CD14-positive monocyte (primary cell): ENCODE data around the gene CNPY2. TPM values are rescaled to one million over a fixed set of nuclear protein-coding genes. Genes with fewer than 3 reads are reported as not detected.

Experiments
- DNase-seq, 3 donors: peaks; one replicate each; pipeline ENCODE4 v3.0.0-alpha.2; 2011 to 2022
- H2AFZ ChIP-seq: 2 replicates; pipeline ENCODE4 v1.6.0; 2012; ENCODE audit warnings: mild to moderate bottlenecking, low read depth, low read length, inconsistent platforms; ENCODE audit not compliant: insufficient read depth, poor library complexity, severe bottlenecking
- H3K27ac ChIP-seq, 2 donors: 1 replicate in 1 of 2; 2 replicates in 1 of 2; pipeline ENCODE4 v1.5.1; 2012 to 2013; ENCODE audit warnings: low read length in 2 of 2, control low read depth in 1 of 2, inconsistent platforms in 1 of 2, low read depth in 1 of 2, mild to moderate bottlenecking in 1 of 2
- H3K27me3 ChIP-seq, 2 donors: one replicate each; pipeline versions ENCODE4 v1.6.0 to v1.6.1; 2011 to 2013; ENCODE audit warnings: low read length in 2 of 2; ENCODE audit not compliant: control insufficient read depth in 2 of 2, insufficient read depth in 2 of 2
- H3K36me3 ChIP-seq, 2 donors: replicated peaks in 1 of 2; 1 replicate in 1 of 2; 2 replicates in 1 of 2; pipeline versions ENCODE4 v1.5.1 to v1.6.1; 2012 to 2013; ENCODE audit warnings: low read length in 2 of 2, control low read depth in 1 of 2, inconsistent platforms in 1 of 2, mild to moderate bottlenecking in 1 of 2; ENCODE audit not compliant: insufficient read depth in 2 of 2, control insufficient read depth in 1 of 2
- H3K4me1 ChIP-seq, 2 donors: 1 replicate in 1 of 2; 2 replicates in 1 of 2; pipeline versions ENCODE4 v1.5.1 to v1.6.1; 2012 to 2013; ENCODE audit warnings: low read length in 2 of 2, control low read depth in 1 of 2, inconsistent platforms in 1 of 2, mild to moderate bottlenecking in 1 of 2, moderate library complexity in 1 of 2; ENCODE audit not compliant: insufficient read depth in 2 of 2, control insufficient read depth in 1 of 2
- H3K4me2 ChIP-seq: replicated peaks from 2 replicates; pipeline ENCODE3; 2012; ENCODE audit warnings: low read length, moderate library complexity, mild to moderate bottlenecking; ENCODE audit not compliant: poor library complexity, severe bottlenecking; ENCODE audit errors: extremely low read depth
- H3K4me3 ChIP-seq, 3 experiments: fragments of 200-600 bp in 1 of 3; sonication (generic) in 1 of 3; replicated peaks in 1 of 3; 1 replicate in 2 of 3; 2 replicates in 1 of 3; pipeline ENCODE4 v1.5.1; 2011 to 2013; ENCODE audit warnings: low read length in 3 of 3, mild to moderate bottlenecking in 3 of 3, control low read depth in 2 of 3, low read depth in 2 of 3, inconsistent platforms in 1 of 3, moderate library complexity in 1 of 3
- H3K79me2 ChIP-seq: 2 replicates; pipeline ENCODE4 v1.6.0; 2012; ENCODE audit warnings: mild to moderate bottlenecking, control low read depth, inconsistent platforms, low read length, moderate library complexity; ENCODE audit not compliant: insufficient read depth
- H3K9ac ChIP-seq: 2 replicates; pipeline ENCODE4 v1.6.0; 2017; ENCODE audit warnings: low read length, mild to moderate bottlenecking; ENCODE audit not compliant: insufficient read depth, poor library complexity, severe bottlenecking
- H3K9me3 ChIP-seq, 2 donors: replicated peaks in 1 of 2; 1 replicate in 1 of 2; 2 replicates in 1 of 2; pipeline versions ENCODE4 v1.5.1 to v1.6.1; 2012 to 2013; ENCODE audit warnings: low read length in 2 of 2, control low read depth in 1 of 2; ENCODE audit not compliant: control insufficient read depth in 1 of 2, insufficient read depth in 1 of 2
- H4K20me1 ChIP-seq: 2 replicates; pipeline ENCODE4 v1.6.0; 2012; ENCODE audit warnings: mild to moderate bottlenecking, low read length, control low read depth, moderate library complexity; ENCODE audit not compliant: insufficient read depth
- H3K27ac Mint-ChIP-seq, 7 donors: one replicate each; pipeline ENCODE4 v1.8.0; 2020; ENCODE audit warnings: mild to moderate bottlenecking in 7 of 7, mixed read lengths in 7 of 7, moderate library complexity in 6 of 7, inconsistent platforms in 2 of 7
- H3K27me3 Mint-ChIP-seq, 3 donors: one replicate each; pipeline ENCODE4 v1.8.0; 2021 to 2022; ENCODE audit warnings: low read depth in 3 of 3, mild to moderate bottlenecking in 3 of 3, mixed read lengths in 3 of 3, moderate library complexity in 3 of 3, inconsistent platforms in 1 of 3
- H3K36me3 Mint-ChIP-seq, 2 donors: one replicate each; pipeline ENCODE4 v1.8.0; 2020; ENCODE audit warnings: mixed read lengths in 2 of 2, inconsistent platforms in 1 of 2, mild to moderate bottlenecking in 1 of 2
- H3K4me1 Mint-ChIP-seq: one replicate; pipeline ENCODE4 v1.8.0; 2020; ENCODE audit warnings: mild to moderate bottlenecking, mixed read lengths
- H3K4me3 Mint-ChIP-seq, 2 donors: one replicate each; pipeline ENCODE4 v1.8.0; 2020; ENCODE audit warnings: mild to moderate bottlenecking in 2 of 2, mixed read lengths in 2 of 2, moderate library complexity in 1 of 2
- H3K9me3 Mint-ChIP-seq, 7 donors: one replicate each; pipeline ENCODE4 v1.8.0; 2020 to 2022; ENCODE audit warnings: mixed read lengths in 7 of 7, mild to moderate bottlenecking in 6 of 7, moderate library complexity in 6 of 7, inconsistent platforms in 2 of 7
- WGBS: methylation state at CpG from one replicate; pipeline ENCODE4 v1.1.5; 2013; ENCODE audit warnings: missing lambda C conversion rate; ENCODE audit not compliant: insufficient coverage; 5-methylcytosine and 5-hydroxymethylcytosine counted together
- intact Hi-C, 2 donors: fragments of 100-400 bp; cut with micrococcal nuclease; formaldehyde crosslinking; loops; one replicate each; pipeline versions ENCODE4 v1.15.0 to v1.15.1; 2023
- polyA plus RNA-seq, 3 donors: library from polyadenylated mRNA; depleted of rRNA in 1 of 3; unstranded in 2 of 3; stranded (reverse) in 1 of 3; fragments of 300-500 nt in 2 of 3; fragments of >200 nt in 1 of 3; fragmentation: Illumina TruSeq in 2 of 3; gene quantifications; 1 replicate in 2 of 3; 2 replicates in 1 of 3; pipeline ENCODE4 v1.2.3, GENCODE V29; 2012 to 2021
- TF ChIP-seq, protein P1 (sequence below): fragments of 200-600 bp; IDR thresholded peaks from one replicate; pipeline ENCODE4 v1.8.0; 2022; ENCODE audit warnings: antibody characterized with exemption, mild to moderate bottlenecking

Gene CNPY2
- polyA plus RNA-seq, 3 donors: 50.4 to 122 (median 121) TPM

DNA sequence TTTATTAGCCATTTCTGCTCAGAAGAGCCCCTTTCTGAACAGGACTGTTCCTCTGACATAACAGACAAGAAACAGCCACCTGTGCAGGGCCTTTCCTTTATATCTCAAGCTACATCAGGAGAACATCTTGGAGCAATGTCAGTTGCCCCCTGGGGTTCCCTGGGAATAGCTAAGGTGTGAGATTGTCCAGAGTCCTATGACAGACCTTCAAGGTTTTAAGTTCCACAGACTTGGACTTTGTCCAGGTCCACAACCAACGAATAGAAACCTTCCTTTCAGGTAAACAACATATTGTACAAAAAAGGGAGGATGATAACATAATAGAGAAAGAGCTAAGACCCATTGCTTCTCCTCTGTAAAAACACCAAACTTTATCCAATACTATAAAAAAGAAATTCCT, 25.8 kb upstream of the CNPY2 start:
- Histone ChIP-seq H3K36me3 (peaks cover 49 to 56% of the 10 kb centered on the region in 2 donors), H2AFZ (no peak overlapping the region), H4K20me1 (peaks cover 17% of the 10 kb centered on the region), H3K27ac (peak overlapping the region in 1 of 2 donors; percentile 4), H3K9ac (no peak overlapping the region), H3K4me3 (no peak overlapping the region), H3K9me3 (no peaks in the 10 kb centered on the region), H3K79me2 (no peaks in the 10 kb centered on the region), H3K27me3 (no peaks in the 10 kb centered on the region), H3K4me2 (no peak overlapping the region), H3K4me1 (peaks cover 34% of the 10 kb centered on the region in 2 donors)
- Mint-ChIP-seq H3K27me3 (peaks cover 0 to 2% (median 0%) of the 10 kb centered on the region in 3 donors), H3K36me3 (peaks cover 43 to 61% of the 10 kb centered on the region in 2 donors), H3K4me3 (no peak overlapping the region), H3K4me1 (peaks cover 35% of the 10 kb centered on the region), H3K27ac (peak overlapping the region in 2 of 7 donors; percentile 10 to 37), H3K9me3 (no peaks in the 10 kb centered on the region)
- DNase-seq: no peak
- intact Hi-C loops: no loop called here
- no CpG with 5 or more reads among the region's 1 CpG for WGBS
- TF ChIP-seq, protein P1, sequence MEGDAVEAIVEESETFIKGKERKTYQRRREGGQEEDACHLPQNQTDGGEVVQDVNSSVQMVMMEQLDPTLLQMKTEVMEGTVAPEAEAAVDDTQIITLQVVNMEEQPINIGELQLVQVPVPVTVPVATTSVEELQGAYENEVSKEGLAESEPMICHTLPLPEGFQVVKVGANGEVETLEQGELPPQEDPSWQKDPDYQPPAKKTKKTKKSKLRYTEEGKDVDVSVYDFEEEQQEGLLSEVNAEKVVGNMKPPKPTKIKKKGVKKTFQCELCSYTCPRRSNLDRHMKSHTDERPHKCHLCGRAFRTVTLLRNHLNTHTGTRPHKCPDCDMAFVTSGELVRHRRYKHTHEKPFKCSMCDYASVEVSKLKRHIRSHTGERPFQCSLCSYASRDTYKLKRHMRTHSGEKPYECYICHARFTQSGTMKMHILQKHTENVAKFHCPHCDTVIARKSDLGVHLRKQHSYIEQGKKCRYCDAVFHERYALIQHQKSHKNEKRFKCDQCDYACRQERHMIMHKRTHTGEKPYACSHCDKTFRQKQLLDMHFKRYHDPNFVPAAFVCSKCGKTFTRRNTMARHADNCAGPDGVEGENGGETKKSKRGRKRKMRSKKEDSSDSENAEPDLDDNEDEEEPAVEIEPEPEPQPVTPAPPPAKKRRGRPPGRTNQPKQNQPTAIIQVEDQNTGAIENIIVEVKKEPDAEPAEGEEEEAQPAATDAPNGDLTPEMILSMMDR: no peak

DNA sequence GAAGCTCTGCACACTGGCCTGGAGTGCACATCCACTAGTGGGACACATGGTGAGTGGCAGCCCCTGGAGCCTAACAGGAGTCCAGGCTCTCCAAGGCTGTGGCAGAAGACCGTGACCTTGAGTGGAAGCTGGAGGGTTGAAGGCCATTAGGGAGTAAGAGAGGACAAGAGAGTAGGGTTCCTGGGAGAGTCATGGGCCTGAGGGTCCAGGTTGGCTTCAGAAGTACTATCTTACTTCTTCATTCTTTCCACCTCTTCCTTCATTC, 23.3 kb upstream of the CNPY2 start:
- Mint-ChIP-seq H3K27me3 (peaks cover 0 to 2% (median under 1%) of the 10 kb centered on the region in 3 donors), H3K9me3 (no peaks in the 10 kb centered on the region), H3K4me3 (peak overlapping the region in 1 of 2 donors; percentile 67), H3K27ac (peak overlapping the region; percentile 85 to 95 (median 92)), H3K36me3 (peaks cover 28 to 36% of the 10 kb centered on the region in 2 donors), H3K4me1 (peaks cover 49% of the 10 kb centered on the region)
- TF ChIP-seq, protein P1: no peak
- Histone ChIP-seq H4K20me1 (peaks cover 6% of the 10 kb centered on the region), H3K27me3 (no peaks in the 10 kb centered on the region), H3K36me3 (peaks cover 28 to 33% of the 10 kb centered on the region in 2 donors), H3K27ac (peak overlapping the region; percentile 73 to 86), H3K9ac (peak overlapping the region; percentile 46), H3K79me2 (peaks cover 7% of the 10 kb centered on the region), H3K9me3 (no peaks in the 10 kb centered on the region), H2AFZ (peak overlapping the region; percentile 57), H3K4me2 (peak overlapping the region; percentile 63), H3K4me1 (peaks cover 53 to 54% of the 10 kb centered on the region in 2 donors), H3K4me3 (peak overlapping the region in 1 of 3 experiments; percentile 43)
- WGBS: no CpG with 5 or more reads among the region's 1 CpG
- no peak for DNase-seq
- intact Hi-C loops: loop anchor here in 1 of 2 donors (10.0 kb wide), 1 partner anchor 126 kb away; the partner anchor contains the start of gene SPRYD4
